K562 treated with DMSO at 1 percent for 4 hours (cell line): ENCODE data around the gene IPO7. TPM values are rescaled to one million over a fixed set of nuclear protein-coding genes. Genes with fewer than 3 reads are reported as not detected.

ENCODE experiments used
- total RNA-seq: library from RNA; unstranded; fragments of 300-600 nt; gene quantifications from 2 replicates; pipeline ENCODE4 v1.2.3, GENCODE V29; 2022; ENCODE audit not compliant: insufficient read depth

Gene IPO7
- total RNA-seq: 63.2 and 66.4 TPM in 2 replicates

GRCh38 chr11:9384535-9385326 lies at the start of gene IPO7:
TSS of gene IPO7 (plus strand) at chr11:9384652. CDS start at chr11:9384764, 112 bp downstream.

GRCh38 chr11:9460322-9461062 lies 76.0 kb downstream of the IPO7 start, which contains the start of gene ZNF143:
TSS of gene ZNF143 (plus strand) at chr11:9461012. CDS start at chr11:9471309, 10,297 bp downstream.

Other genes with a start within 250 kb of the IPO7 start
- 56.7 and 58.6 TPM in 2 replicates for gene DENND5A, start 119.3 kb upstream of the IPO7 start, total RNA-seq
- 18.0 and 26.8 TPM in 2 replicates for gene TMEM41B, start 70.1 kb upstream of the IPO7 start, total RNA-seq
- gene ZNF143, start 76.4 kb downstream of the IPO7 start, total RNA-seq: 12.6 and 13.1 TPM in 2 replicates
- 43.3 and 48.5 TPM in 2 replicates for gene WEE1, start 189.0 kb downstream of the IPO7 start, total RNA-seq